KMS-11 (cell line): Measurements from ENCODE around the gene ARHGAP5.

Experiments used
- H2AFZ ChIP-seq: fragments of 200-600 bp; sonication (generic); 2 replicates; pipeline ENCODE4 v1.6.1; 2016; ENCODE audit warnings: antibody characterized with exemption, mixed run types, low read depth
- H3K27ac ChIP-seq: fragments of 200-600 bp; sonication (generic); 2 replicates; pipeline ENCODE4 v1.6.1; 2016; ENCODE audit warnings: mild to moderate bottlenecking, mixed run types
- H3K27me3 ChIP-seq: fragments of 200-600 bp; sonication (generic); 2 replicates; pipeline ENCODE4 v1.6.1; 2017; ENCODE audit warnings: mild to moderate bottlenecking, low read depth, mixed run types, moderate library complexity; ENCODE audit not compliant: insufficient read depth
- H3K36me3 ChIP-seq: fragments of 200-600 bp; sonication (generic); 2 replicates; pipeline ENCODE4 v1.6.1; 2017; ENCODE audit warnings: mild to moderate bottlenecking, mixed run types; ENCODE audit not compliant: insufficient read depth
- H3K4me1 ChIP-seq: fragments of 200-600 bp; sonication (generic); 2 replicates; pipeline ENCODE4 v1.6.1; 2016; ENCODE audit warnings: mild to moderate bottlenecking, low read depth, mixed run types; ENCODE audit not compliant: poor library complexity, severe bottlenecking
- H3K4me2 ChIP-seq: fragments of 200-600 bp; sonication (generic); 2 replicates; pipeline ENCODE4 v1.7.0; 2016; ENCODE audit warnings: mild to moderate bottlenecking, mixed run types
- H3K4me3 ChIP-seq: fragments of 200-600 bp; sonication (generic); IDR thresholded peaks from 2 replicates; pipeline ENCODE4 v1.6.1; 2017; ENCODE audit warnings: low read depth, low read length, mixed read lengths; ENCODE audit not compliant: insufficient read depth
- H3K79me2 ChIP-seq: fragments of 200-600 bp; sonication (generic); 2 replicates; pipeline ENCODE4 v1.6.1; 2016; ENCODE audit warnings: low read depth, mixed run types; ENCODE audit not compliant: insufficient read depth
- H3K9ac ChIP-seq: fragments of 200-600 bp; sonication (generic); 2 replicates; pipeline ENCODE4 v1.6.1; 2016; ENCODE audit warnings: mild to moderate bottlenecking, mixed run types
- H4K20me1 ChIP-seq: fragments of 200-600 bp; sonication (generic); 2 replicates; pipeline ENCODE4 v1.6.1; 2016; ENCODE audit warnings: mild to moderate bottlenecking, mixed run types; ENCODE audit not compliant: insufficient read depth
- TF ChIP-seq, protein P1 (sequence below): fragments of 200-600 bp; sonication (generic); conservative IDR thresholded peaks from 2 replicates; pipeline ENCODE4 v1.6.1; 2017; ENCODE audit warnings: low read depth, mild to moderate bottlenecking, antibody characterized with exemption, low read length, moderate library complexity, mixed read lengths

Gene ARHGAP5

GRCh38 chr14:32102968-32103367, 25.9 kb downstream of the ARHGAP5 start:
- Histone ChIP-seq H4K20me1 (no peaks in the 10 kb centered on the region), H3K4me2 (no peak overlapping the region)

DNA sequence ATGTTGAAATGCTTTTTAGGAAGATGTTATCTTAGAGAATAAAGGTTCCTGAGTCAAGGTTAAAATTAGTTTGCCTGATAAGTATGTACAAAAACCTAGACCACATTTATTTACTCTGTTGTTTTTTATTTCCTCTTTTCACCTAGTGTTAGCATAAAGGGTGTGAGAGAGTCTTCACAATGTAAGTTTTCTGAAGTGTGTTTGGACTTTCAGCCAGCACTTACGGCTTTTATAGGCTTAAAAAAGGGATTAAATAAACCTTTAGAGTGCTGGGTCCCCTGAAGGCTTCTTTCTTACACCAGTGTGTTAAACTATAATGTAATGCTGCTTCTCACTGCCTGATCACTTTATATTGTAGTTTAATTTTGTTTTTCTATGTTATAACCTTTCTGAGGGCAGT, 27.2 kb downstream of the ARHGAP5 start:
- Histone ChIP-seq H3K4me3 (no peak overlapping the region), H3K4me2 (no peak overlapping the region), H3K4me1 (peaks cover 8% of the 10 kb centered on the region), H2AFZ (no peak overlapping the region), H3K36me3 (no peaks in the 10 kb centered on the region), H3K27ac (no peak overlapping the region), H3K79me2 (no peaks in the 10 kb centered on the region), H3K9ac (no peak overlapping the region), H3K27me3 (no peaks in the 10 kb centered on the region), H4K20me1 (no peaks in the 10 kb centered on the region)
- TF ChIP-seq, protein P1, sequence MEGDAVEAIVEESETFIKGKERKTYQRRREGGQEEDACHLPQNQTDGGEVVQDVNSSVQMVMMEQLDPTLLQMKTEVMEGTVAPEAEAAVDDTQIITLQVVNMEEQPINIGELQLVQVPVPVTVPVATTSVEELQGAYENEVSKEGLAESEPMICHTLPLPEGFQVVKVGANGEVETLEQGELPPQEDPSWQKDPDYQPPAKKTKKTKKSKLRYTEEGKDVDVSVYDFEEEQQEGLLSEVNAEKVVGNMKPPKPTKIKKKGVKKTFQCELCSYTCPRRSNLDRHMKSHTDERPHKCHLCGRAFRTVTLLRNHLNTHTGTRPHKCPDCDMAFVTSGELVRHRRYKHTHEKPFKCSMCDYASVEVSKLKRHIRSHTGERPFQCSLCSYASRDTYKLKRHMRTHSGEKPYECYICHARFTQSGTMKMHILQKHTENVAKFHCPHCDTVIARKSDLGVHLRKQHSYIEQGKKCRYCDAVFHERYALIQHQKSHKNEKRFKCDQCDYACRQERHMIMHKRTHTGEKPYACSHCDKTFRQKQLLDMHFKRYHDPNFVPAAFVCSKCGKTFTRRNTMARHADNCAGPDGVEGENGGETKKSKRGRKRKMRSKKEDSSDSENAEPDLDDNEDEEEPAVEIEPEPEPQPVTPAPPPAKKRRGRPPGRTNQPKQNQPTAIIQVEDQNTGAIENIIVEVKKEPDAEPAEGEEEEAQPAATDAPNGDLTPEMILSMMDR: no peak

More at GRCh38 chr14:32102968-32103367, 25.9 kb downstream of the ARHGAP5 start:
- Histone ChIP-seq H3K27me3 (no peaks in the 10 kb centered on the region), H3K27ac (no peak overlapping the region), H3K9ac (no peak overlapping the region), H3K79me2 (no peaks in the 10 kb centered on the region), H3K4me1 (peaks cover 8% of the 10 kb centered on the region), H2AFZ (no peak overlapping the region), H3K4me3 (no peak overlapping the region), H3K36me3 (no peaks in the 10 kb centered on the region)
- TF ChIP-seq, protein P1: no peak

GRCh38 chr14:32104803-32105202, 27.7 kb downstream of the ARHGAP5 start:
- no peak overlapping the region for H3K9ac ChIP-seq
- H3K4me2 ChIP-seq: no peak overlapping the region
- no peaks in the 10 kb centered on the region for H3K36me3 ChIP-seq
- no peak overlapping the region for H3K4me3 ChIP-seq
- no peaks in the 10 kb centered on the region for H3K27me3 ChIP-seq
- no peaks in the 10 kb centered on the region for H4K20me1 ChIP-seq
- H2AFZ ChIP-seq: no peak overlapping the region
- no peaks in the 10 kb centered on the region for H3K79me2 ChIP-seq
- peaks cover 8% of the 10 kb centered on the region for H3K4me1 ChIP-seq
- TF ChIP-seq, protein P1: no peak
- H3K27ac ChIP-seq: no peak overlapping the region

DNA sequence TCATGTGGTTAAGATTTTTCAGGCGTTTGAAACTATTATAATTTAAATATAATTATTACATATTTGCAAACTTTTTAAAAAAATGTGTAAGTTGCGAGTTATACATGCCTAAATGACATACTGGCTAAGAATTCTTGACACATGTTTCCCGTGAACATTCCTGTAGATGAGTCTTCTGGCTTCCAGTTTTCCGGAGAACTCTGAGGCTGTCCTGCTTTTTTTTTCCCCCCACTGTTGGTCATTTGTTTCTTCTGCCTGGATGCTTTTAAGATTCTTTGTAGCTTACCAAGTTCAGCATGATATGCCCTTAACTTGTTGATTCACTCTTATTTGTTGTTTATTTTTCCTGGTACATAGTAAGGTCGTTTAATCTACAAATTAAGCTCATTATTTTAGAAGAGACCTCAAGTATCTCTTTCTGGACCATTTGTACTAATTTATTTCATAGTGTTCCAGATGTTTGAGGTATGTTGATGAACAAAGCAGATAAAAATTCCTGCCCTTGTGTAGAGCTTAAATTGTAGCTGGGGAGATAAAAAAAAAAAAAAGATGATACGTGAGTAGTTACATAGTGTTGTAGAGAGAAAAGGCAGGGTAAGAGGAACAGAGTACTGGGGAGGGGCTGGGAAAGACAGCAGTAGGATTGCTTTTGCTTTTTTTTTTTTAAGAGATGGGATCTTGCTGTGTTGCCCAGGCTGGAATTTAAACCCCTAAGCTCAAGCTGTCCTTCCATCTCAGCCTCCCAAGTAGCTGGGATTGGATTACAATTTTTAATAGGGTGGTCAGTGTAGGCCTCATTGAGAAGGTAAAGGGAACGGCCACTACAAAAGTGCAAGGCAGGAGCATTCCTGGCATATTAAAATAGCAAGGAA, 32.8 kb downstream of the ARHGAP5 start:
- Histone ChIP-seq H4K20me1 (no peaks in the 10 kb centered on the region), H3K4me1 (no peaks in the 10 kb centered on the region), H3K27ac (no peak overlapping the region)

More for the DNA sequence above, 32.8 kb downstream of the ARHGAP5 start:
- H3K4me2 ChIP-seq: no peak overlapping the region
- TF ChIP-seq, protein P1: no peak
- H3K4me3 ChIP-seq: no peak overlapping the region
- no peak overlapping the region for H3K9ac ChIP-seq
- H2AFZ ChIP-seq: no peak overlapping the region
- H3K27me3 ChIP-seq: no peaks in the 10 kb centered on the region
- no peaks in the 10 kb centered on the region for H3K36me3 ChIP-seq
- H3K79me2 ChIP-seq: no peaks in the 10 kb centered on the region
